Smooth muscle cell (in vitro differentiated cells): ENCODE measurements around the gene FZD10. TPM values are rescaled to one million over a fixed set of nuclear protein-coding genes. Genes with fewer than 3 reads are reported as not detected.

Experiments
- DNase-seq: peaks from one replicate; lab custom pipeline; 2025; ENCODE audit not compliant: unreplicated experiment; lab: John Stamatoyannopoulos, UW
- H2AFZ ChIP-seq: fragments of 200-600 bp; sonication (generic); 2 replicates; pipeline ENCODE4 v1.6.0; 2016; ENCODE audit warnings: antibody characterized with exemption, low read depth, mild to moderate bottlenecking
- H3F3A ChIP-seq: fragments of 200-600 bp; sonication (generic); 2 replicates; pipeline ENCODE4 v1.6.0; 2017; ENCODE audit warnings: antibody characterized with exemption, low read depth
- H3K27ac ChIP-seq: fragments of 200-600 bp; sonication (generic); 2 replicates; pipeline ENCODE4 v1.5.1; 2016; ENCODE audit warnings: low read depth, mild to moderate bottlenecking
- H3K27me3 ChIP-seq: fragments of 200-600 bp; sonication (generic); 2 replicates; pipeline ENCODE4 v1.6.1; 2016; ENCODE audit warnings: low read depth, mild to moderate bottlenecking
- H3K36me3 ChIP-seq: fragments of 200-600 bp; sonication (generic); 2 replicates; pipeline ENCODE4 v1.5.1; 2016; ENCODE audit warnings: low read depth
- H3K4me1 ChIP-seq: fragments of 200-600 bp; sonication (generic); 2 replicates; pipeline ENCODE4 v1.5.1; 2016; ENCODE audit warnings: low read depth
- H3K4me2 ChIP-seq: fragments of 200-600 bp; sonication (generic); 2 replicates; pipeline ENCODE4 v1.6.0; 2016; ENCODE audit warnings: mild to moderate bottlenecking
- H3K4me3 ChIP-seq: fragments of 200-600 bp; sonication (generic); 2 replicates; pipeline ENCODE4 v1.5.1; 2016; ENCODE audit warnings: mild to moderate bottlenecking
- H3K79me2 ChIP-seq: fragments of 200-600 bp; sonication (generic); 2 replicates; pipeline ENCODE4 v1.6.0; 2016; ENCODE audit warnings: low read depth, mild to moderate bottlenecking
- H3K9ac ChIP-seq: fragments of 200-600 bp; sonication (generic); 2 replicates; pipeline ENCODE4 v1.6.0; 2016; ENCODE audit warnings: low read depth
- H3K9me3 ChIP-seq: fragments of 200-600 bp; sonication (generic); replicated peaks from 2 replicates; pipeline ENCODE4 v1.5.1; 2016; ENCODE audit warnings: low read depth
- H4K20me1 ChIP-seq: fragments of 200-600 bp; sonication (generic); 2 replicates; pipeline ENCODE4 v1.6.0; 2016; ENCODE audit warnings: low read depth
- WGBS: methylation state at CpG from one replicate; pipeline ENCODE4 v1.1.7; 2016; ENCODE audit warnings: low lambda C conversion rate; 5-methylcytosine and 5-hydroxymethylcytosine counted together
- polyA plus RNA-seq: library from polyadenylated mRNA; unstranded; fragments of >200 nt; fragmentation: Nextera tagmentation; extraction: Ambion mirVana; gene quantifications from 2 replicates; pipeline ENCODE4 v1.2.1, GENCODE V29; 2016
- total RNA-seq: library from RNA; depleted of rRNA; stranded (reverse); fragments of >200 nt; gene quantifications from 2 replicates; pipeline ENCODE4 v1.2.3, GENCODE V29; 2014
- TF ChIP-seq, protein P1 (sequence below): fragments of 200-600 bp; sonication (generic); IDR thresholded peaks from 2 replicates; pipeline ENCODE4 v1.5.1; 2017; ENCODE audit warnings: borderline replicate concordance, mild to moderate bottlenecking, antibody characterized with exemption; ENCODE audit not compliant: insufficient read depth, poor library complexity, severe bottlenecking

The FZD10 gene
- total and polyA plus RNA-seq, 2 experiments from 2014 or later: 1.7 to 1.9 TPM

- 94% methylated on average over 7 of the region's 7 CpGs for WGBS
- H3K9ac ChIP-seq: no peak overlapping the region
- H3F3A ChIP-seq: no peaks in the 10 kb centered on the region
- H3K27ac ChIP-seq: no peak overlapping the region
- no peaks in the 10 kb centered on the region for H4K20me1 ChIP-seq
- no peak overlapping the region for H3K4me3 ChIP-seq
- no peak overlapping the region for H2AFZ ChIP-seq
- TF ChIP-seq, protein P1, sequence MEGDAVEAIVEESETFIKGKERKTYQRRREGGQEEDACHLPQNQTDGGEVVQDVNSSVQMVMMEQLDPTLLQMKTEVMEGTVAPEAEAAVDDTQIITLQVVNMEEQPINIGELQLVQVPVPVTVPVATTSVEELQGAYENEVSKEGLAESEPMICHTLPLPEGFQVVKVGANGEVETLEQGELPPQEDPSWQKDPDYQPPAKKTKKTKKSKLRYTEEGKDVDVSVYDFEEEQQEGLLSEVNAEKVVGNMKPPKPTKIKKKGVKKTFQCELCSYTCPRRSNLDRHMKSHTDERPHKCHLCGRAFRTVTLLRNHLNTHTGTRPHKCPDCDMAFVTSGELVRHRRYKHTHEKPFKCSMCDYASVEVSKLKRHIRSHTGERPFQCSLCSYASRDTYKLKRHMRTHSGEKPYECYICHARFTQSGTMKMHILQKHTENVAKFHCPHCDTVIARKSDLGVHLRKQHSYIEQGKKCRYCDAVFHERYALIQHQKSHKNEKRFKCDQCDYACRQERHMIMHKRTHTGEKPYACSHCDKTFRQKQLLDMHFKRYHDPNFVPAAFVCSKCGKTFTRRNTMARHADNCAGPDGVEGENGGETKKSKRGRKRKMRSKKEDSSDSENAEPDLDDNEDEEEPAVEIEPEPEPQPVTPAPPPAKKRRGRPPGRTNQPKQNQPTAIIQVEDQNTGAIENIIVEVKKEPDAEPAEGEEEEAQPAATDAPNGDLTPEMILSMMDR: no peak
- no peaks in the 10 kb centered on the region for H3K4me1 ChIP-seq
- H3K36me3 ChIP-seq: no peaks in the 10 kb centered on the region
- H3K4me2 ChIP-seq: no peak overlapping the region
- no peaks in the 10 kb centered on the region for H3K79me2 ChIP-seq
- no peaks in the 10 kb centered on the region for H3K9me3 ChIP-seq
- DNase-seq: no peak
- H3K27me3 ChIP-seq: peaks cover 23% of the 10 kb centered on the region
Observed at GRCh38 chr12:130195369-130195768, 33.1 kb downstream of the FZD10 start.

DNA sequence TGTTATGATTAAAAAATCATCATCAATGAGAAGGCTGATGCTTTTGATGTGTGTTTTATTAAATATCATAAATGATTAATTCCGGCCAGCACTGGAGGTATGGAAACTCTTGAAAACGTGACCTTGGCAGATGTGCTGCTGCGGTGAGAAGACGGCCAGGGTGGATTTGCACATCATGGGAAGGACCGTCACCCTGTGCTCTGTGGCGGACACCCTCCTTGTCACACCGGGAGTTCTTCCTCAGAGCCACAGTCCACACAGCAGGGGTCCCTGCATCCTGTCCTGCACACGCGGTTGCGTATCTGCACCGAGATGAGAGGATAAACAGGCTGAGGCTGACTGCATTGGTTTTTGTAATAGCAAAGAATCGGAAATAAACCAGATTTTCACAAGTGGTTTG lies 33.5 kb downstream of the FZD10 start:
- no peaks in the 10 kb centered on the region for H3F3A ChIP-seq
- no peaks in the 10 kb centered on the region for H3K9me3 ChIP-seq
- no peak for DNase-seq
- no peak overlapping the region for H2AFZ ChIP-seq
- no peak overlapping the region for H3K4me2 ChIP-seq
- H4K20me1 ChIP-seq: no peaks in the 10 kb centered on the region
- TF ChIP-seq, protein P1: no peak
- WGBS: 88% methylated on average over 12 of the region's 12 CpGs
- H3K79me2 ChIP-seq: no peaks in the 10 kb centered on the region
- H3K27me3 ChIP-seq: peaks cover 23% of the 10 kb centered on the region
- H3K27ac ChIP-seq: no peak overlapping the region
- no peak overlapping the region for H3K4me3 ChIP-seq
- H3K36me3 ChIP-seq: no peaks in the 10 kb centered on the region
- H3K9ac ChIP-seq: no peak overlapping the region
- no peaks in the 10 kb centered on the region for H3K4me1 ChIP-seq

DNA sequence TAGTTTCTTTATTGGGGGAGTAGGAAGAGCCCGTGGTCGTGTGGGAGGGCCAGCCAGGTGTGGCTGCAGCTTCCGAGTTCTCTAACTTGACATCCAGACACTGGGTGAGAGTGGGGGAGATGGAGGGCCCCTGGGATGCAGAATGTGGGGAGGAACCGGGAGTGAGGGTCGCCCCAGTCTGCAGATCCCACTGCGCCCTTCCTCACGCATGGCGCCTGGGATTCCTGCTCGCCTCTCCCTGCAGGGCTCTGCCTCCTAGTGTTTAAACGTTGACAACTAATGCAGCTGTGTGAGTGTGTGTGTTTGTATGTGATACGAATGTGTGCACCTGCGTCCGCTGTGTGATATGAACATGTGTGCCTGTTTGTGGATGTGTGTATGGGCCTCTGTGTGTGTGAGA lies 34.6 kb downstream of the FZD10 start:
- no peak overlapping the region for H3K4me3 ChIP-seq
- H3K27me3 ChIP-seq: peaks cover 23% of the 10 kb centered on the region
- TF ChIP-seq, protein P1: no peak
- H3K4me2 ChIP-seq: no peak overlapping the region
- H3K36me3 ChIP-seq: no peaks in the 10 kb centered on the region
- H3F3A ChIP-seq: no peaks in the 10 kb centered on the region
- no peaks in the 10 kb centered on the region for H4K20me1 ChIP-seq
- no peaks in the 10 kb centered on the region for H3K9me3 ChIP-seq
- H3K9ac ChIP-seq: no peak overlapping the region
- H3K79me2 ChIP-seq: no peaks in the 10 kb centered on the region
- no peaks in the 10 kb centered on the region for H3K4me1 ChIP-seq
- DNase-seq: no peak
- H2AFZ ChIP-seq: no peak overlapping the region
- WGBS: 79% methylated on average over 13 of the region's 13 CpGs
- no peak overlapping the region for H3K27ac ChIP-seq

DNA sequence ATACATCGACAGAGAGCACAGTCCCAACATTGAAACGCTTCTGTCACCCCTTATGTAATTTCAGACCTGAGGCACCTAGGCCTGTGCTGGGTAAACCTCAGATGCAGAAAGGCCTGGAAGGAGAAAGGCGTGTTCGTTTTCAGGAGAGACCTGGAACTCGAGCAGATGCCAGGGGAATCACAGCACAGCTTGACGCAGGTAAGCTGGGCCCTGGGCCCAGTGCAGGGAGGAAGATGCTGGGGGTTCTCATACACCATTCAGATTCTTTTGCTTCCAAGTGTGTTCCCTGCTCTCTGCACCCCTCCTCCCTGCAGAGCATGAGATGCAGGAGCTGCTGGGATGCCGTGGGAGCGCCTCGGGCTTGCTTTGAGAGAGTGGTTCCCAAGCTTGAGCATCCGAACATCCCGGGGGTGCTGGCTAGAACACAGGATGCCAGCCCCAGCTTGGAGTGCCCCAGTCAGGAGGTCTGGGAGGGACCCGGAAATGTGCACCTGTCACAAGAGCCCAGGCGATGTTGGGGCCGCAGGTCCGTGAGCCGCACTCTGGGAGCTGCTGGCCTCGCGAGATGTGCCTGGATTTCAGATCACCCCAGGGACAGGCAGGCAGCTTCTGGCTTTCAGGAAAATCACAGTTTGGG lies 35.9 kb downstream of the FZD10 start:
- no peaks in the 10 kb centered on the region for H3K9me3 ChIP-seq
- WGBS: 88% methylated on average over 18 of the region's 18 CpGs
- no peaks in the 10 kb centered on the region for H4K20me1 ChIP-seq
- H3F3A ChIP-seq: no peaks in the 10 kb centered on the region
- peaks cover 17% of the 10 kb centered on the region for H3K27me3 ChIP-seq
- no peaks in the 10 kb centered on the region for H3K79me2 ChIP-seq
- H3K9ac ChIP-seq: no peak overlapping the region
- TF ChIP-seq, protein P1: no peak
- no peak overlapping the region for H3K27ac ChIP-seq
- no peak for DNase-seq
- H3K4me2 ChIP-seq: no peak overlapping the region
- H3K4me1 ChIP-seq: no peaks in the 10 kb centered on the region
- no peaks in the 10 kb centered on the region for H3K36me3 ChIP-seq
- no peak overlapping the region for H3K4me3 ChIP-seq
- no peak overlapping the region for H2AFZ ChIP-seq
